Stimulated activated CD4-positive, alpha-beta T cell treated with anti-CD3 and anti-CD28 coated beads, Interleukin-12 subunit alpha, Interleukin-12 subunit beta, amount 100 ng/mL, for 24 hours (primary cell): ENCODE data around the gene CAPN1.
"Not testable (repeated sequence)": the region's sequence is repeated elsewhere in the genome, so short reads cannot be mapped to it uniquely, and the experiment has no call there.

Experiments used
- DNase-seq, 2 experiments: peaks; one replicate each; pipeline ENCODE4 v3.0.0-alpha.2; 2020; ENCODE audit warnings: low read depth in 2 of 2

CAPN1 gene

DNA sequence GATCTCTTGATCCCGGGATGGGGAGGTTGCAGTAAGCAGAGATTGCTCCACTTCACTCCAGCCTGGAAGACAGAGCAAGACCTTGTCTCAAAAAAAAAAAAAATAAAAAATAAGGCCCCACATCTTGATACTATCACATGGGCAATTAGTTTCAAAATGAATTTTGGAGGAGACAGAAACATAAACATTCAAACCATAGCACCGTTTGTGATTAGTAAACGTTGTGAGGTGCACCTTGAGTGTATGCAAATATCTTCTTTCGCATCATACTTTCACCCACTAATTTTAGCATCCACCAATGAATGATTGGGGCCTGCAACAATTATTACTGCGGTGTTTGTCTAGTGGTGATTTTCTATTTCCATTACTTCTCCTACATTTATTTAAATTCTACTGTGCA is 22.7 kb upstream of the CAPN1 start:
- no peak for DNase-seq

DNA sequence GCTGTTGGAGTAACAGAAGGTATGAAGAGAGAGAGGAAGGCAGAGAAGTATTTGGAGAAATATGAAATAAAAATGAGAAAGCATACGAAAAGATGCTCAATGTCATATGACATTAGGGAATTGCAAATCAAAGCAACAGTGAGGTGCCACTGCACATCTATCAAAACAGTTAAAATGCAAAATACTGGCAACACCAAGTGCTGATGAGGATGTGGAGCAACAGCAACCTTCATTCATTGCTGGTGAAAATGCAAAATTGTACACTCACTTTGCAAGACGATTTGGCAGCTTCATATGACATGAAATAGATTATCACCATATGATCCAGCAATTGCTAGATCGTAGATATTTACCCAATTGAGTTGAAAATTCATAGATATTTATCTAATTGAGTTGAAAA is 21.1 kb upstream of the CAPN1 start:
- DNase-seq, result no peak

DNA sequence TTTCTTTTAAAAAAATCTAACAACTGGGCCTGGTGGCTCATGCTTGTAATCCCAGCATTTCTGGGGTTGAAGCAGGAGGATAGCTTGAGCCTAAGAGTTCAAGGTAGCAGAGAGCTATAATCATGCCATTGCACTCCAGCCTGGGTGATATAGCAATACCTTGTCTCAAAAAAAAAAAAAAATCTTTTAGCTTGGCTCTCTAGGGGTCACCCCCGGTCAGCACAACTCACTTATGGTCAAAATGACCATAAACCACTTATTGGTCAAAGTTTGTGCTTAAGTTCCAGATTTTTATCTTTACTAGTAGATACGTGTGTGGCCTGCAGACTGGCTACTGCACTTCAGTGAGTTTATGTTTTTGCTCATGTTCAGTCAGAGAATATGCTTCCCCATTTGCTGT is 18.0 kb upstream of the CAPN1 start:
- no peak for DNase-seq

DNA sequence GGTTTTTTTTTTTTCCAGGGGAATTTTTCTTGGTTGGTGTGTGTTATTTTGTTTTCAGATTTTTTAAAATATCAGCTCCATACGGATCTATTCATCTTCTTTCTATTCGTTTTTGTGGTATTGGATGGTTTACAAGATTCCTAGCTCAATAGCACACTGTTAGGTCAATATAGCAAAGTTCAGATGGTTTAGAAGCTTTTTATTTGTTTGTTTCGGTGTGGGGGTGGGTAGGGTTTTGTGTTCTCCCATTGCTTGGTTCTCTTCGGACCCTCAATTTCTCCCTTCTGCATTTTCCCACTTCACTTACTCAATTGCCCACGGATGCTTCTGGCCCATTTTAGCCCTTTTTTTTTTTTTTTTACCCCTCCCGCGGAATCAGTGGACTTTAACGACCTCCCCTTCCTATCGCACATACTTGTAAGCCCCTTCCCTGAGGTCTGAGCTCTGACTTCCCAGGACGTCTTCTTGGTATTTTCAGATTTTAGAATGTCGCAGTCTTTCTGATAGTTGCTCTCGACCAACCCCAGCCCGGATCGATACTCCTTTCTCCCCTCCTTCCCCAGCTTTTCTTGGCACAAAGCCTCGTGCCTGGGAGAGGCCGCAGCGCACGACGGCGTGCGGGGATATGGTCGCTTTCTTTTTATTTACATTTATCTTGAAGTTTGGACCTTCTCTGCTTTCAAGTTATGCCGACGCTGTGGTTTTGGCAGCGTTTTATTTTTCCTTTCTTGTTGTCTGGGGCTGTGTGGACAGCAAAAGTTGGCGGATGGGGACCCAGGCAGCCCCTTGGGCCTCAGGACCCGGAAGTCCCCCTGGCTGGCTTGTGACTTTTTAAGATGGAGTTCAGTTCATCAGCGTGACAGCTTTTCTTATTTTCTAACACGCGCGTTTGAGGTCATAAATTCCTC is 16.1 kb upstream of the CAPN1 start:
- no peak for DNase-seq

DNA sequence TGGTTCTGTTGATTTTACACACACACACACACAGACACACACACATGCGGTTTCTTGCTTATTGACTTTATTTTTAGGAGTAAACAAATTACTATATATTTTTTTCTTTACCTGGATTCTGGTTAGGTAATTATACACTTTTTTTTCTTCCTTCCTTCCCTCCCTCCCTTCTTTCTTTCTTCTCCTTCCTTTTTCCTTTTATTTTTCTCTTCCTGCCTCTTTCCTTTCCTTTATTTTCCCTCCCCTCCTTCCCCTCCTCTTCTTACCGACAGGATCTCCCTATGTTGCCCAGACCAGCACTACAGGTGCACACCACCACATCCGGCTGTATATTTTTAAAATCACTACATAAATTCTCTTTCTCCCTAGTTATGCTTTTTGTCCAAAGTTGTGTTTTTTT is 14.8 kb upstream of the CAPN1 start:
- no peak for DNase-seq

DNA sequence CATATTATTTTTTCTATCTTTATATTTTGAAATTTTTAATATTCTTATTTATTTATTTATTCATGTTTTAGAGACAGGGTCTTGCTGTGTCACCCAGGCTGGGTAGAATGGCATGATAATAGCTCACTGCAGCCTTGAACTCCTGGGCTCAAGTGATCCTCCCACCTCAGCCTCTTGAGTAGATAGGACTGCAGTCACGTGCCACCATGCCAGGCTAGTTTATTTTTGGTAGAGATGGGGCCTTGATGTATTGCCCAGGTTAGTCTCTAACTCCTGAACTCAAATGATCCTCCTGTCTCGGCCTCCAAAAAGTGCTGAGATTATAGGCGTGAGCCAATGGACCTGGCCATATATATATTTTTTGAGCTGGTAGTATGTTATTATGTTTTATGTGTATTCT is 14.1 kb upstream of the CAPN1 start:
- no peak for DNase-seq

DNA sequence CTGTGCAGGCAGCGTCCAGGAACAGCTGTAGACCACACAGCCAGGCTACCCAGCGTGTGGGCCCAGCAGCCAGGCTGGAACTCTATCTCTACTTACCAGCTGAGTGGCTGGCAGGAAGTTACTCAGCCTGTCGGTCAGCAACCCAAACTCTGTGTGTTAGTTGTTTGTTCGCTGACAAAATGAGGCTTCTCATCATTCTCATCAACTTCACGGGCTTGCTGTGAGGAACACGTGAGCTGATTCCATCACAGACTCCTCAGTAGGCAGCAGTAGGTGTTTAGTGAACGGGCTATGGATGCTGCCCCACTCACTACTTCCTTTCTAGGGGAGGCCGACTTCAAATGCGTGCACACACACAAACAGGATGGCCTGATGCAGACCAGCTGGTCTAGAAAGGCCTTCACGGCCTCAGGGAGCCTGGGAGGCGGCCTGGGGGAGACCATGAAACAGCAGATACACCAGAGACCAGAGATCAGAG is 12.5 kb upstream of the CAPN1 start:
- DNase-seq, result no peak

DNA sequence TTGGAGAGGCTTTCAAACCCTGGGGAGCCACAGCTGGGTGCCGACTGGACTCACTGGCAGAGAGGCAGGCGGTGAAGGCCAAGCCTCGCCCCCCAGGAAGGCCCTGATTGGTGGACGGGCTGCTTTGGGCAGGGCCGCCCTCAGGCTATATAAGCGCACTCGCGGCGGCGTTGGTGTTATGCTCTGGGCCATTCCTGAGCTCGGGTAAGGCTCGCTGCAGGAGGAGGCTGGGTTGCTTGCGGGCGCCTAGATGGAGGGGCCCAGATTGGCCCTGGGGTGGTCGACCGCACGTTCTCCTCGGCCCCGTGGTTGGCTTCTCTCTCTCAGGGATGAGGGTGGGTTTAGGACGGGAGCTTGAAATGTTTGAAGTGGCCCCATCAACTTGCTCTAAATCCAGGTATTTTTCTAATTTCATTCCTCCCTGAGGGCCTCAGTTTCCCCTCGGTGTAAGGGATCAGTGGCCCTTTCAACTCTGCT is 11.6 kb upstream of the CAPN1 start, which contains the start of gene SPDYC:
SPDYC (plus strand) TSS at position 176 of the 477 bp plus-strand sequence. CDS start 1,125 bp downstream, outside the sequence.
- DNase-seq, result no peak

DNA sequence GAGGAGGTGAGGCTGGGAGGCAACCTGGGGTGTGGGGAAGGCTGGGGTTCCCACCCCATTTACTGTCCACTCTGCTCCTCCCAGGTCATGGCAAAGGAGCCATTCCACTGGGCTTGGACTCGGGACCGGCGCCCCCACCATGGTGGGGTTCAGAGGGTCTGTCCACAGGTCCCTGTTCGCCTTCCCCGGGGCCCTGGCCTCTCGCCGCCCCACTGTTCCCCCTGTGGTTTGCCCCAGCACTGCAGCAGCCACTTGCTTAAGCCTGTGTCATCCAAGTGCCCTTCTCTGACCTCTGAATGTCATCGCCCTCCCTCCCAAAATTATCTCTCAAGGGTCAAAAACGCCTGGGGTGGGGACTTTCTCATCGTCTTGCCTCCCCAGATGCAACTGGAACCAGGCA is 9.1 kb upstream of the CAPN1 start:
- no peak for DNase-seq

DNA sequence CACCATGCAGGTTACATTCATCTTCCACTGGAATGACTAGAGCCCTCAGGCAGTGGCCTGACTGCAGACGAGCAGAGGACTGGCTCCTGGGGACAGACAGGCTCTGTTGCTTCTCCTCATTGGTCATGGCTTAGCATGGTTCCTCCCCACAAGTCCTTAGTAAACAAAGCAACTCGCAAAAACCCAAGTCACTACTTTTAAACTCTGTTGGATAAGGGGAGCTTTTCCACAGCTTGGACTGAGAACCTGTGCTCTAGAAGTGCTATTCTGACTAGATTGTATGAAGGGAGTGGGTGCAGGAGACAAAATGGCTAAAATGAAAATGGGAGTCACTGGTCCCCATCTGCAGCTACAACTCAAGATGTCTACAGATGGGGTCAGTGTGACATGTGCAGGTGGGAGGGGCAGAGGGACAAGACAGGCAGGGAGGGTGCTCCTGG is 7.1 kb upstream of the CAPN1 start:
- not testable (repeated sequence) for DNase-seq

DNA sequence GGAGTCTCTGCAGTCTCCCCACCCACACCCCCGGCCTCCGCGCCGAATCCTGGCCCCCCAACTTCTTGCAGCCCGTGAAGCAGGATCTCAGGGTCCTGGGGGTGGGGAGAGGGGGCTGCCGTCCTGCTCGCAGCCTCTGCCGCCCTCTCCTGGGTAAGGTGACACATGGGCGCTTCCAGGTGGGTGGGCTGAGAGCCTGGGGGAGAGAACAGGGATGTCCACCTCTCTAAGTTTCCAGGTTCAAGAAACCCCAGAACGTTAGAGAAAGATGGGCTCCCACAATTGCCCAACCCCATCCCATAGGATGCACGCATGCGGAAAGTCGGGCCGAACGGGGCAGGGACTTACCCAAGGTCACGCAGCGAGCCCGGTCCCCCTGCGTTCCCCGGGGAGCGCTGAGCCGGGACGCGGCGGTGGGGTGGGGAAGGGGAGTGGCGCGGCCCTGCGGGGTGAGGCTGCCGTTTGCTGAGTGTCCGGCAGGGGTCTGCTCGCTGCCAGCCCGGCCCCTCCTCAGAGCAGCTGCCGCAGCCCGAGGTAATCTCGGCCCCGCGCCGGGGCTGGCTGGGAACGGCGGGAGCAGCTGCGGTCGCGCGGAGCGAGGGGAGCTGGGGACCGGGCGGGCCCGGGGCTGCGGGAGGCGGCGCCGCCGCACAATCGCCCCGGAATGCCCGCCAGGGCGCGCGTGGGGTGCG is 705 bp upstream of the CAPN1 start:
- DNase-seq, result peak in 1 of 2 experiments; percentile 47

DNA sequence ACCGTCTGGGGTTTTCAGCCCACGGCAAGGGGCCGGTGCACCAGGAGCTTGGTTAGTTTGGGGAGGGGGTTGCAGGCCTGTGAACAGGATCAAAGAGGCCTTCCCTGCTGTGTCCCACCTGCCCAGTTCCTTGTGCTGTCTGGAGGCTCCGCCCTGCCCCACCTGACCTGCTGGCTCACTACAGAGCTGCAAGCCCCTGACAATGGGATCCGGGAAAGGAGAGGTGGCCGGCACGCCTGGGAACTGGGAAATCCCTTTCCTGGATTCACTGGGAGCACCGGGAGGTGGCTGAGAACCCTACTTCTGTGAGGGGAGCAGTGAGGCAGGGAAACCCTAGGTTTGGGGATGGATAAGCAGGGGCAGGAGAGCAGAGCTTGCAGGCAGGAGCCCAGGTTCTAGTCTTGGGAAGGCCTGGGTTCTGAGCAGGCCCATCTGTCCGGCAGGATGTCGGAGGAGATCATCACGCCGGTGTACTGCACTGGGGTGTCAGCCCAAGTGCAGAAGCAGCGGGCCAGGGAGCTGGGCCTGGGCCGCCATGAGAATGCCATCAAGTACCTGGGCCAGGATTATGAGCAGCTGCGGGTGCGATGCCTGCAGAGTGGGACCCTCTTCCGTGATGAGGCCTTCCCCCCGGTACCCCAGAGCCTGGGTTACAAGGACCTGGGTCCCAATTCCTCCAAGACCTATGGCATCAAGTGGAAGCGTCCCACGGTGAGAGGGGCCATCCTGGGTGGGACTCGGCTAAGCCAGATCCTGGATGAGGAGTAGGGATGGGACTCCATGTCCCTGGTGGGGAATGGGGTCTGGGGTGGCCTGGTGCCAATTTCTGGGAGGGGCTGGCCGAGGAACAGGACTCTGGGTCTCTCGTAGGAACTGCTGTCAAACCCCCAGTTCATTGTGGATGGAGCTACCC is 786 bp downstream of the CAPN1 start:
- no peak for DNase-seq

DNA sequence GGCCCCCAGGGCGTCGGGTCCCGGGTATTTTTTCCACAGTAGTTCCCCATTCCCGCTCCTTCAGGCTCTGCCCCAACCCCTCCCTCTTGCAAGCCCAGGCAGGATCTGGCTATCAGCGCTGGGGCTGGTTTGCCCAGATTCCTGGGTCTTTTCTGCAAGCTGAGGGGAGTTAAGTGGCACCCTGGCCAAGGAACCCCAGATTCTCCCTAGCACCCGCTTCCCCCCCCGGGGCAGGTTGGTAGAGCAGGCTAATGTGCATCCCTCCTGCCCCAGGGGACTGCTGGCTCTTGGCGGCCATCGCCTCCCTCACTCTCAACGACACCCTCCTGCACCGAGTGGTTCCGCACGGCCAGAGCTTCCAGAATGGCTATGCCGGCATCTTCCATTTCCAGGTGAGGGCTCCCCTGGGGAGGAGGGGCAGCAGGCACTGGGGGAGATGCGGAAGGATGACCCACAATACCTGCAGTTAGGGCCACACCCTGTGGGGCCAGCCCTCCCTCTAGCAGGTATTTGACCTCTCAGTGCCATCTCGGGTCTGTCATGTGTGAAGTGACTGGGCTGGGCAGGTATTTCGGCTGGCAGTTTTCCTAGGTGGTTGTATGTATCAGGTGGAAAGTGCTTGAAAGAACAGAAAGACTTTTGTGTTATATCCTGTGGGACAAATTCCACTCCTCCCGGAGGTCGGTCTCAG is 1.6 kb downstream of the CAPN1 start:
- no peak for DNase-seq

DNA sequence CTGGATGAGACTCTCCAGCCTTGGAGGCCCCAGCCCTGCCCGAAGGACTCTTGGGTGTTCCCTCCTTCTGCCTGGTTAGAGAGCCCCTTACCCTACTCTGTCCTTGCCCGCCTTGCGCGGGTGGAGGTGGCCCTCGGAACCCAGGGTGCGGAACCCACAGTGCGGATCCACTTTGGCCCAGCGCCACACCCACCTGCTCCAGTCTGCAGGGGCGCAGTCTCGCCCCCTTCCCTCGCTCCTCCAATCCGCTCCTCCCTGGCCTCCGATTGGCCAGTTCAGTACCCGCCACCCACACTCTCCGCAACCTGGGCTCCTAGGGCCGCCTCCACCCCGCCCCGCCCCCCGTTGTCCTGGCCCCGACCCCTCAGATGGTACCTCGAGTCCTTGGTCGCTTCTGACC is 2.4 kb downstream of the CAPN1 start:
- DNase-seq, result no peak

DNA sequence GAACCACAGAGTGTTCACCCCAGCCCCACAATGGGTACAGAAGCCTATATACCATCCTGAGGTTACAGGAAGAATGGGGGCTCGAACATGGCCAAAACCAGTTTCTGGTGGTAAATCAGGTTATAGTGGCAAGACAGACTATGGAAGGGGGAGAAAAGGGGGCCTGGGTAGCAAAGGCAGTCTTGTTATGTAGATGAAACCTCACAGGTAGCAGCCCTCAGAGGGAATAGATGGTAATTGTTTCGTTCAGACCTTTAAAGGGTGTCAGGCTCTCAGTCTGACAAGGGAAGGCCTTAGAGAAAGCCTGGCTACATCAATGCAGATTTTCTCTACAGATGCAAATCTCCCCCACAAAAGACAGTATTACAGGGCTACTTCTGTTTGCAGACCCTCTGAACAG is 3.4 kb downstream of the CAPN1 start:
- DNase-seq, result no peak

DNA sequence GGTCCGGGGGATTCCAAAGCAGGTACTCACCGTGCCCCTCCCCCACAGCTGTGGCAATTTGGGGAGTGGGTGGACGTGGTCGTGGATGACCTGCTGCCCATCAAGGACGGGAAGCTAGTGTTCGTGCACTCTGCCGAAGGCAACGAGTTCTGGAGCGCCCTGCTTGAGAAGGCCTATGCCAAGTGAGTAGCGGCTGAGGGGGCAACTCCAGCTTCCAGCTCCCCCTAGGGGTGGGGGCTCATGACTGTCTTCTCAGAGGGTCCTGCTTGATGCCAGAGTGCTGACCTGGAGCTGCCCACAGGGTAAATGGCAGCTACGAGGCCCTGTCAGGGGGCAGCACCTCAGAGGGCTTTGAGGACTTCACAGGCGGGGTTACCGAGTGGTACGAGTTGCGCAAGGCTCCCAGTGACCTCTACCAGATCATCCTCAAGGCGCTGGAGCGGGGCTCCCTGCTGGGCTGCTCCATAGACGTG is 4.2 kb downstream of the CAPN1 start:
- no peak for DNase-seq

DNA sequence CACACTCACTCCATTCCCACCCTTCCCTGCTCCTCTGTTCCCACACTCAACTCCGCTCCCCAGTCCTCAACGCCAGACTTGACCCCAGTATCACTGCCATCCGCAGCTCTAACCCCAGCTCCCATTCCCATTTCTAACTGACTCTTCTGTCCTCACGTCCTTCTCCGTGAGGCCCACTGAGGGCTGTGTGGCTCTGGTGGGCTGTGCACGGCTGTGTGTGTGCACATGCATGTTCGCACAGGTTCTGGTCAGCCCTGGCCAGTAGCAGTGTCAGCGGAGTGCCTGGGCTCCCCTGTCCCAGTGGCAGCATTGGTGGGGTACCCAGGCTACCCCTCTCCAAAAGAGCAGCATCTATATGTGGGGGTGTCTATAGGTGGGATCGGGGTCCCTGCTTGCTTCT is 5.0 kb downstream of the CAPN1 start:
- DNase-seq, result no peak

DNA sequence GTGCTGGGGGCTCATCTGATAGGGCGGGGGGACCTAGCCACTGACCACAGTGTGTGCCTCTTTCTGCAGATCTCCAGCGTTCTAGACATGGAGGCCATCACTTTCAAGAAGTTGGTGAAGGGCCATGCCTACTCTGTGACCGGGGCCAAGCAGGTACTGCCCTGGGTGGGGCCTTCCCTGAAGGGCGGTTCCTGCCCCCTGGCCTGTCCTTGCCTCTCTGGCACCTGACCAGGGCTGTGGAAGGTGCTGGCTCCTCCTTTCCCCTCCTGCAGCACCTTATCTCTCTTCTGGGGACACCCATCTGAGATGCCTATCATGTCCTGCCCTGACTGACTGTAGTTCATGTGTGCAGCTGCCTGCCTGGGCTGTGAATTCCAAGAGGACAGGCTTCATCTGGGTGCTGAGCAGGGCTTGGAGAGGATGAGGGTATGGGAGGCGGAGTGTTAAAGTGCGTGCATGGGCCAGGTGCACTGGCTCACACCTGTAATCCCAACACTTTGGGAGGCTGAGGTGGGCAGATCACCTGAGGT is 5.5 kb downstream of the CAPN1 start:
- no peak for DNase-seq

DNA sequence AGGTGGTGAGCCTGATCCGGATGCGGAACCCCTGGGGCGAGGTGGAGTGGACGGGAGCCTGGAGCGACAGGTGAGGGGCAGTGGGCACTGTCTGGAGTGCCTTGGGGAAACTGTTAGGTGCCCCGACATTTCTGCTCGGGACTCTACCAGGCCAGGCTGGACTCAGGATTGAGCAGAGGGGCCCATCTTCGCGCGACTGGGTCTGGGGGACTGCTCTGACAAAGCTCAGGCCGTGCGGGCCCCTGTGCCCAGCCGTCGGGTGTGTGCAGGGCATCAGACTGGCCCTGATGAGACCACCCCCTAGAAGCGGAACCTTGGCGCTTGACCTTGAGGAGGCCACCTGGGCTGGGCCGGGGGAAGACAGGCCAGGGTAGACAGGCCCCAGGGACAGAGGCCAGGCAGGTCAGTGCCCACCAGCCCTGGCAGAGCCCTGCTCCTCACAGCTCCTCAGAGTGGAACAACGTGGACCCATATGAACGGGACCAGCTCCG is 6.3 kb downstream of the CAPN1 start:
- DNase-seq, result no peak

DNA sequence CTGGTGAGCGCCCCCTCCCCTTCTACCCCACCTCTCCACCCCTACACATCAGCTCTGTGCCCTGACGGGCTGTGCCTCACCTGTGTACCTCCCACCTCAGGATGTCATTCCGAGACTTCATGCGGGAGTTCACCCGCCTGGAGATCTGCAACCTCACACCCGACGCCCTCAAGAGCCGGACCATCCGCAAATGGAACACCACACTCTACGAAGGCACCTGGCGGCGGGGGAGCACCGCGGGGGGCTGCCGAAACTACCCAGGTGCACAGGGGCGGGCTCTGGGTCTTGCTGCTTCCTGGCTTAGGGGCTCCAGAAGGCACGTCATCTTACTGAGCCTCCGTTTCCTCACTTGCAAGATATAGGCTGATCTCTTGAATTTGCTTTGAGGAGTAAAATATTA is 6.8 kb downstream of the CAPN1 start:
- DNase-seq, result no peak

DNA sequence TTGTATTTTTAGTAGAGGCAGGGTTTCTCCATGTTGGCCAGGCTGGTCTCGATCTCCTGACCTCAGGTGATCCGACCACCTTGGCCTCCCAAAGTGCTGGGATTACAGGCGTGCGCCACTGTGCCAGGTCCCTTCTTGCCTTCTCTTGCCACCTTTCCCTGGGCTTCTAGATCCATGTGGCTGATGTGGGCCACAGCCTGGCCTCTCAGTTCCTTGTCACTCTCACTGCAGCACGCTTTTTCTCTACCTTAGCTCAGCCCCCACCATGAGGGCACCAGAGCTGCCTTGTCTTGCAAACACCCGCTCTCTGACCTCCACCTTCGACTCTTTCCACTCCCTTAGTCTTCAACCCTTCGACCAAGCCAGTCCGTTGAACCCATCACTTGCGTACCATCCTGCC is 7.5 kb downstream of the CAPN1 start:
- DNase-seq, result no peak
